GM19455 (cell line): ENCODE data around the gene CCDC107.
A peak's percentile ranks its signal among the peaks of the same experiment; 100 is the strongest.
"Not testable (repeated sequence)": the region's sequence is repeated elsewhere in the genome, so short reads cannot be mapped to it uniquely, and the experiment has no call there.

Experiments used
- ATAC-seq: cut with Tn5 transposase; IDR thresholded peaks from one replicate; pipeline ENCODE4 v1.9.1; 2021; ENCODE audit not compliant: unreplicated experiment

Gene CCDC107

GRCh38 chr9:35658137-35658967 lies at the start of gene CCDC107:
CCDC107 (plus strand) TSS chr9:35658292; CDS start chr9:35658380, 88 bp downstream.
- peak; percentile 62 for ATAC-seq

- no peak for ATAC-seq
Observed at GRCh38 chr9:35609001-35609819, 48.9 kb upstream of the CCDC107 start.

- no peak for ATAC-seq
Observed at GRCh38 chr9:35609820-35610163, 48.3 kb upstream of the CCDC107 start.

GRCh38 chr9:35611230-35611797 lies 46.8 kb upstream of the CCDC107 start:
- ATAC-seq: no peak

GRCh38 chr9:35612066-35612465 lies 46.0 kb upstream of the CCDC107 start:
- not testable (repeated sequence) for ATAC-seq

GRCh38 chr9:35612843-35613242 lies 45.2 kb upstream of the CCDC107 start:
- ATAC-seq: no peak

GRCh38 chr9:35615981-35616680 lies 42.0 kb upstream of the CCDC107 start:
- no peak for ATAC-seq

- ATAC-seq: peak; percentile 44
Observed at GRCh38 chr9:35616681-35617459, 41.2 kb upstream of the CCDC107 start.

GRCh38 chr9:35617548-35617947 lies 40.5 kb upstream of the CCDC107 start:
- no peak for ATAC-seq

GRCh38 chr9:35618325-35618727 lies 39.8 kb upstream of the CCDC107 start, which contains the start of gene CD72:
CD72 (minus strand) TSS chr9:35618413; CDS start chr9:35618303, 110 bp downstream.
- no peak for ATAC-seq

GRCh38 chr9:35618854-35619799 lies 39.0 kb upstream of the CCDC107 start:
- no peak for ATAC-seq

- ATAC-seq: no peak
Observed at GRCh38 chr9:35619800-35620158, 38.3 kb upstream of the CCDC107 start.

- no peak for ATAC-seq
Observed at GRCh38 chr9:35627575-35627974, 30.5 kb upstream of the CCDC107 start.

GRCh38 chr9:35628389-35628991 lies 29.6 kb upstream of the CCDC107 start:
- no peak for ATAC-seq

GRCh38 chr9:35629597-35629996 lies 28.5 kb upstream of the CCDC107 start:
- no peak for ATAC-seq

GRCh38 chr9:35635730-35636129 lies 22.4 kb upstream of the CCDC107 start:
- no peak for ATAC-seq

GRCh38 chr9:35636135-35636876 lies 21.8 kb upstream of the CCDC107 start:
- ATAC-seq: no peak

- not testable (repeated sequence) for ATAC-seq
Observed at GRCh38 chr9:35636877-35637246, 21.2 kb upstream of the CCDC107 start.
